Immature natural killer cell (primary cell): ENCODE data around the gene TREML2. TPM values are rescaled to one million over a fixed set of nuclear protein-coding genes. Genes with fewer than 3 reads are reported as not detected.
"Not testable (repeated sequence)": the region's sequence is repeated elsewhere in the genome, so short reads cannot be mapped to it uniquely, and the experiment has no call there.

Experiments used
- DNase-seq, 3 donors: peaks; one replicate each; pipeline ENCODE4 v3.0.0; 2022; ENCODE audit warnings: mixed read lengths in 1 of 3
- H3K27ac Mint-ChIP-seq, 6 donors: one replicate each; pipeline ENCODE4 v1.8.0; 2020; ENCODE audit warnings: mixed read lengths in 6 of 6, mild to moderate bottlenecking in 5 of 6, inconsistent platforms in 4 of 6, moderate library complexity in 3 of 6
- H3K27me3 Mint-ChIP-seq, 3 donors: one replicate each; pipeline ENCODE4 v1.8.0; 2020 to 2021; ENCODE audit warnings: low read depth in 3 of 3, mild to moderate bottlenecking in 3 of 3, mixed read lengths in 3 of 3, moderate library complexity in 3 of 3, inconsistent platforms in 1 of 3
- H3K36me3 Mint-ChIP-seq, 3 donors: one replicate each; pipeline ENCODE4 v1.8.0; 2020; ENCODE audit warnings: mixed read lengths in 3 of 3, inconsistent platforms in 2 of 3, mild to moderate bottlenecking in 2 of 3
- H3K4me1 Mint-ChIP-seq, 2 donors: one replicate each; pipeline ENCODE4 v1.8.0; 2020; ENCODE audit warnings: inconsistent platforms in 2 of 2, mild to moderate bottlenecking in 2 of 2, mixed read lengths in 2 of 2, moderate library complexity in 1 of 2
- H3K4me3 Mint-ChIP-seq, 5 donors: one replicate each; pipeline ENCODE4 v1.8.0; 2020; ENCODE audit warnings: mild to moderate bottlenecking in 5 of 5, mixed read lengths in 5 of 5, inconsistent platforms in 3 of 5, moderate library complexity in 3 of 5
- H3K9me3 Mint-ChIP-seq, 6 donors: one replicate each; pipeline ENCODE4 v1.8.0; 2020; ENCODE audit warnings: mild to moderate bottlenecking in 6 of 6, mixed read lengths in 6 of 6, inconsistent platforms in 4 of 6, moderate library complexity in 3 of 6
- polyA plus RNA-seq, 3 donors: library from polyadenylated mRNA; unstranded; fragments of 300-500 nt; fragmentation: Illumina TruSeq; gene quantifications; one replicate each; pipeline ENCODE4 v1.2.3, GENCODE V29; 2021

Gene TREML2, protein sequence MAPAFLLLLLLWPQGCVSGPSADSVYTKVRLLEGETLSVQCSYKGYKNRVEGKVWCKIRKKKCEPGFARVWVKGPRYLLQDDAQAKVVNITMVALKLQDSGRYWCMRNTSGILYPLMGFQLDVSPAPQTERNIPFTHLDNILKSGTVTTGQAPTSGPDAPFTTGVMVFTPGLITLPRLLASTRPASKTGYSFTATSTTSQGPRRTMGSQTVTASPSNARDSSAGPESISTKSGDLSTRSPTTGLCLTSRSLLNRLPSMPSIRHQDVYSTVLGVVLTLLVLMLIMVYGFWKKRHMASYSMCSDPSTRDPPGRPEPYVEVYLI
- 1 to 10 TPM in 1 of 3 donors, under 1 TPM in 1, not detected in 1; 0.89 to 1.2 TPM for polyA plus RNA-seq

DNA sequence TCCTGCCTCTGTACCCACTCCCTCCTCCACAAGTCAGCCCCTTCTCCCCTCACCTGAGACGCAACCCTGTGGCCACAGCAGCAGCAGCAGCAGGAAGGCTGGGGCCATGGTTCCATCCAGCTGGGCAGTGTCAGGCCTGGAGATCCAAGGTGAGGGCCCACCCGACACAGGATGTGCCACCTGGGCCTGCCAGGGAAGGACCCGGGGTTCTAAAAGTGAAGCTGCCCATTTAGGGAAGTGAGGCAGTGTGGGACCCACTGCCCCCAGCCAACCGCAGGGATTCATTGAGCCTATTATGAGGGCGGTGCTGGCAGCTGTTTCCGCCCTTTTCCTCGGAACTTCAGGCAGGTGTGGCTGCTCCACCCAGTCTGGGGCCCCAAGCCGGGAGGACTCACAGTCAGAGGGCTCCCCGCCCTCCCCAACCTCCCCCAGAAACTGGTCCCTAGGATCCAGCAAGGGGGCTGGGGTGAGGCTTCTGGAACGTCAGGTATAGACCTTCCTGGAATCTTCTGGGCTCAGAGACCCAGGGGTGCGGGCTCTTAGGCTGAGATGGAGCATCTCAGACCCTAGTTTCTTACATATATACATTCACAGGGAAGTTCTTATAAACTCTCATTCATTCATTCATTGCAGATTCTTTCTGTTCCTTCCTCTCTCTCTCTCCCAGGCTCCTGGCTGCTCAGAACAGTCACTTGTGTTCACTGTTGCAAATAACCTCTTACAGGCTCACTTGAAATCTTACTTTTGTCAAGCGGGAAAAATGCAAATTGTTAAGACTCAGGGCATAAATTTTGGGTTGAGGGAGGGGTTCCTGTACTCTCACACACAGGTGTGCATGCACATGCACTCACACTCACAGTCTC is at the start of gene TREML2:
Gene TREML2, minus strand, starts transcription at position 249 of the 863 bp plus-strand sequence. Its CDS starts 141 bp downstream, at position 108.
- H3K9me3 Mint-ChIP-seq: no peaks in the 10 kb centered on the region
- H3K27ac Mint-ChIP-seq: peak within 1 kb of the TSS; percentile 91 to 98 (median 98)
- peaks cover 0 to 6% (median 5%) of the 10 kb centered on the region in 3 donors for H3K27me3 Mint-ChIP-seq
- H3K36me3 Mint-ChIP-seq: peaks cover 0 to 6% (median 0%) of the 10 kb centered on the region in 3 donors
- peaks cover 48 to 73% of the 10 kb centered on the region in 2 donors for H3K4me1 Mint-ChIP-seq
- peak within 1 kb of the TSS; percentile 64 to 84 (median 73) for H3K4me3 Mint-ChIP-seq
- DNase-seq: peak in 1 of 3 donors; percentile 20

GRCh38 chr6:41247882-41248705 is 47.1 kb upstream of the TREML2 start:
- H3K27me3 Mint-ChIP-seq: peaks cover 2 to 6% (median 4%) of the 10 kb centered on the region in 3 donors
- peak overlapping the region in 4 of 6 donors; percentile 6 to 80 (median 42) for H3K27ac Mint-ChIP-seq
- H3K4me3 Mint-ChIP-seq: peak overlapping the region in 3 of 5 donors; percentile 1 to 17 (median 15)
- H3K4me1 Mint-ChIP-seq: peaks cover 12 to 28% of the 10 kb centered on the region in 2 donors
- H3K36me3 Mint-ChIP-seq: peaks cover 0 to 4% (median 0%) of the 10 kb centered on the region in 3 donors
- DNase-seq: peak in 1 of 3 donors; percentile 6
- H3K9me3 Mint-ChIP-seq: no peaks in the 10 kb centered on the region

- no peak overlapping the region for H3K4me3 Mint-ChIP-seq
- peaks cover 0 to under 1% (median 0%) of the 10 kb centered on the region in 3 donors for H3K36me3 Mint-ChIP-seq
- peaks cover 2 to 8% (median 4%) of the 10 kb centered on the region in 3 donors for H3K27me3 Mint-ChIP-seq
- H3K9me3 Mint-ChIP-seq: no peaks in the 10 kb centered on the region
- no peak for DNase-seq
- H3K27ac Mint-ChIP-seq: peak overlapping the region in 1 of 6 donors; percentile 6
- peaks cover 12 to 28% of the 10 kb centered on the region in 2 donors for H3K4me1 Mint-ChIP-seq
Observed at GRCh38 chr6:41247288-41247865, 46.4 kb upstream of the TREML2 start.

DNA sequence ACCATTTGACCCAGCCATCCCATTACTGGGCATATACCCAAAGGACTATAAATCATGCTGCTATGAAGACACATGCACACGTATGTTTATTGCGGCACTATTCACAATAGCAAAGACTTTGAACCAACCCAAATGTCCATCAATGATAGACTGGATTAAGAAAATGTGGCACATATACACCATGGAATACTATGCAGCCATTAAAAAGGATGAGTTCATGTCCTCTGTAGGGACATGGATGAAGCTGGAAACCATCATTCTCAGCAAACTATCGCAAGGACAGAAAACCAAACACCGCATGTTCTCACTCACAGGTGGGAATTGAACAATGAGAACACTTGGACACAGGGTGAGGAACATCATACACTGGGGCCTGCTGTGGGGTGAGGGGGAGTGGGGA is 45.6 kb upstream of the TREML2 start:
- H3K36me3 Mint-ChIP-seq, H3K27me3 Mint-ChIP-seq, H3K4me3 Mint-ChIP-seq, H3K9me3 Mint-ChIP-seq, DNase-seq: not testable (repeated sequence)
- H3K4me1 Mint-ChIP-seq: peaks cover 12 to 28% of the 10 kb centered on the region in 2 donors
- H3K27ac Mint-ChIP-seq: peak overlapping the region in 1 of 6 donors; percentile 11

GRCh38 chr6:41239467-41240159 is 38.7 kb upstream of the TREML2 start:
- H3K36me3 Mint-ChIP-seq: peaks cover 0 to 4% (median 0%) of the 10 kb centered on the region in 3 donors
- no peaks in the 10 kb centered on the region for H3K4me1 Mint-ChIP-seq
- peaks cover 0 to 1% (median 0%) of the 10 kb centered on the region in 6 donors for H3K9me3 Mint-ChIP-seq
- peaks cover 13 to 17% (median 14%) of the 10 kb centered on the region in 3 donors for H3K27me3 Mint-ChIP-seq
- H3K27ac Mint-ChIP-seq: no peak overlapping the region
- DNase-seq: no peak
- no peak overlapping the region for H3K4me3 Mint-ChIP-seq

- Mint-ChIP-seq H3K9me3 (peaks cover 0 to 1% (median 0%) of the 10 kb centered on the region in 6 donors), H3K36me3 (peaks cover 0 to 4% (median 0%) of the 10 kb centered on the region in 3 donors)
Observed at GRCh38 chr6:41237128-41237527, 36.2 kb upstream of the TREML2 start.

GRCh38 chr6:41236276-41236675 is 35.3 kb upstream of the TREML2 start:
- Mint-ChIP-seq H3K36me3 (peaks cover 0 to 7% (median 0%) of the 10 kb centered on the region in 3 donors), H3K4me3 (no peak overlapping the region), H3K27ac (no peak overlapping the region), H3K4me1 (peaks cover 0 to 20% of the 10 kb centered on the region in 2 donors), H3K9me3 (peaks cover 0 to 1% (median 0%) of the 10 kb centered on the region in 6 donors), H3K27me3 (peaks cover 8 to 17% (median 11%) of the 10 kb centered on the region in 3 donors)
- no peak for DNase-seq

More at GRCh38 chr6:41237128-41237527, 36.2 kb upstream of the TREML2 start:
- H3K27me3 Mint-ChIP-seq: peaks cover 8 to 17% (median 11%) of the 10 kb centered on the region in 3 donors
- no peak for DNase-seq
- H3K4me1 Mint-ChIP-seq: peaks cover 0 to 11% of the 10 kb centered on the region in 2 donors
- no peak overlapping the region for H3K27ac Mint-ChIP-seq
- H3K4me3 Mint-ChIP-seq: no peak overlapping the region

DNA sequence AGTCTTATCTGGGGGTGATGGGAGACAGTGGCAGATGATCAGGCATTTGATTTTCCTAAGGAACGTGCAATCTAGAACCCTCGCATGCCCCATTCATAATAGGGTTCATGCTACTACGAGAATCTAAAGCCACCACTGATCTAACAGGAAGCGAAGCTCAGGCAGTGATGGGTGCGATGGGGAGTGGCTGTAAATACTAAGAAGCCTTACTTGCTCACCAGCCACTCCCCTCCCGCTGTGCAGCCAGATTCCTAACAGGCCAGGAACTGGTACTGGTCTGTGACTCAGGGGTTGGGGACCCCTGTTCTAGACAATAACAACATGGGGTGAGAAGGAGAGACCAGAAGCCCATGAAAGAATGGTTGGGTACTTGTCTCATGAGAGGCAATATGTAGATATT is 31.7 kb upstream of the TREML2 start:
- peak in 1 of 3 donors; percentile 16 for DNase-seq
- peaks cover 2 to 8% (median 7%) of the 10 kb centered on the region in 3 donors for H3K27me3 Mint-ChIP-seq
- no peaks in the 10 kb centered on the region for H3K9me3 Mint-ChIP-seq
- H3K36me3 Mint-ChIP-seq: peaks cover 0 to 8% (median 3%) of the 10 kb centered on the region in 3 donors
- H3K27ac Mint-ChIP-seq: peak overlapping the region in 1 of 6 donors; percentile 32
- H3K4me3 Mint-ChIP-seq: peak overlapping the region in 1 of 5 donors; percentile 42
- H3K4me1 Mint-ChIP-seq: peaks cover 0 to 21% of the 10 kb centered on the region in 2 donors

DNA sequence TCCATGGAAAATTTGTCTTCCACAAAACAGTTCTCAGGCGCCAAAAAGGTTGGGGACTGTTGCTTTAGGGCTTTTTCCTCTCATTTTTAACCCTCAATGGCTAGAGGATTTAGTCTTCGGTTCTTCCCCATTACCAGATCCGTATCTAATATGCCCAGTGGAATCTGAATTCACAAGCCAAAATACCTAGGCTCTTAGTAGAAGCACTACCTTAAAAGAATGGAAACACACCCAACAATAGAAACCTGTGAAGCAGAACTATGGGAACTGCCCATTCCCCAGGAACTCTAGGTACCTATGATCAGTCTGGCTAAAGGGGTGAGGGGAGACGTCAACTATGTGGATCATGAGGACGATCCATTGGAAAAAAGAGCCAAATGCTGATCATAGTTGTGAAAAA is 30.3 kb upstream of the TREML2 start:
- DNase-seq: no peak
- Mint-ChIP-seq H3K27me3 (peaks cover 2 to 4% (median 2%) of the 10 kb centered on the region in 3 donors), H3K27ac (no peak overlapping the region), H3K4me3 (no peak overlapping the region), H3K4me1 (peaks cover 0 to 21% of the 10 kb centered on the region in 2 donors), H3K9me3 (no peaks in the 10 kb centered on the region), H3K36me3 (peaks cover 0 to 10% (median 3%) of the 10 kb centered on the region in 3 donors)

GRCh38 chr6:41229721-41230120 is 28.8 kb upstream of the TREML2 start:
- H3K36me3 Mint-ChIP-seq: peaks cover 0 to 10% (median 3%) of the 10 kb centered on the region in 3 donors
- no peak overlapping the region for H3K4me3 Mint-ChIP-seq
- peaks cover 2 to 5% (median 2%) of the 10 kb centered on the region in 3 donors for H3K27me3 Mint-ChIP-seq
- peaks cover 0 to 21% of the 10 kb centered on the region in 2 donors for H3K4me1 Mint-ChIP-seq
- DNase-seq: no peak
- no peaks in the 10 kb centered on the region for H3K9me3 Mint-ChIP-seq
- no peak overlapping the region for H3K27ac Mint-ChIP-seq

DNA sequence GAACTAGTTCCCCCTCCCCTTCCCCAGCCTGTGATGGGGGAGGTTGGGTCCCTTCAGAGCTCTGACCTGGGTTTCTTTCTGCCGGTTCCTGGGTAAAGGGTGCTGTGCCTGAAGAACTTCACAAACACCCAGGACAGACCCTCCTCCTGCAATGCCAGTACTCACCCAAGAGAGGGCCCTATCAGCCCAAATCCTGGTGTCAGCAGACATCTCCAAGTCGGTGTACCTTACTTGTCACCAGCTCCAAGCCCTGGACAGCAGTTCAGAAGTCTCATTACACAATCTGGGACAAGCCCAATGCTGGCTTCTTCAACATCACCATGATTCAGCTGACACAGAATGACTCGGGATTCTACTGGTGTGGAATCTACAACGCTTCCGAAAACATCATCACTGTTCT is 27.7 kb upstream of the TREML2 start:
- Mint-ChIP-seq H3K27ac (peak overlapping the region in 1 of 6 donors; percentile 59), H3K9me3 (no peaks in the 10 kb centered on the region), H3K36me3 (peaks cover 0 to 10% (median 3%) of the 10 kb centered on the region in 3 donors), H3K4me1 (peaks cover 0 to 21% of the 10 kb centered on the region in 2 donors), H3K4me3 (no peak overlapping the region), H3K27me3 (peaks cover 2 to 5% (median 3%) of the 10 kb centered on the region in 3 donors)
- no peak for DNase-seq

DNA sequence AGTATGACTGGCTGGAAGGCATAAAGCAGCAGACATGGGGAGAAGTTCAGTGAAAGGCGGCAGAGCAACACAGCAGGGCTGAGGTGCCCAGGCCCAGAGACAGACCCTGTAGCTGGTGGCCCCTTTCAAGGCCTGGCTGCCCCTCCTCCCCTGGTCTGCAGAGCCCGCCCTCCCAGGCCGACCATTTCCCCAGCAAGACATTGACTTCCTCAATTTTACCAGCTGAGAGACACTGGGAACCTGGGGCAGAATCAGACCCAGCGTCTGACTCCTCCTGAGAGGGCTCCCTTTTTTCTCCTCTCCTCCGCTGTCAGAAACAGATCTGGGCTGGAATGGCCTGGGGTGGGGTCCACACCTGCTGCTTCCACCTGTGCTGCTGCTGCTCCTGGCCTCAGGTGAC is 27.1 kb upstream of the TREML2 start, which contains the start of gene TREML4:
Gene TREML4, plus strand, starts transcription at position 254 of the 400 bp plus-strand sequence. Its CDS starts 79 bp downstream, at position 333.
- Mint-ChIP-seq H3K4me3 (no peak within 1 kb of the TSS), H3K27me3 (peaks cover 2 to 7% (median 4%) of the 10 kb centered on the region in 3 donors), H3K9me3 (no peaks in the 10 kb centered on the region), H3K36me3 (peaks cover 0 to 10% (median 3%) of the 10 kb centered on the region in 3 donors), H3K27ac (peak within 1 kb of the TSS in 2 of 6 donors; percentile 5 to 59), H3K4me1 (peaks cover 0 to 19% of the 10 kb centered on the region in 2 donors)
- no peak for DNase-seq
